C4-2B (cell line): ENCODE measurements around the gene HECTD1.

Experiments used
- H3K27ac ChIP-seq: fragments of 450-650 bp; 2 replicates; pipeline ENCODE4 v1.5.1; 2017
- ZFX ChIP-seq: fragments of 450-650 bp; IDR thresholded peaks from 2 replicates; pipeline ENCODE4 v1.6.1; 2017
- TF ChIP-seq, protein P1 (sequence below): fragments of 450-650 bp; conservative IDR thresholded peaks from 2 replicates; pipeline ENCODE4 v1.5.1; 2017; ENCODE audit warnings: mild to moderate bottlenecking

HECTD1 gene

DNA sequence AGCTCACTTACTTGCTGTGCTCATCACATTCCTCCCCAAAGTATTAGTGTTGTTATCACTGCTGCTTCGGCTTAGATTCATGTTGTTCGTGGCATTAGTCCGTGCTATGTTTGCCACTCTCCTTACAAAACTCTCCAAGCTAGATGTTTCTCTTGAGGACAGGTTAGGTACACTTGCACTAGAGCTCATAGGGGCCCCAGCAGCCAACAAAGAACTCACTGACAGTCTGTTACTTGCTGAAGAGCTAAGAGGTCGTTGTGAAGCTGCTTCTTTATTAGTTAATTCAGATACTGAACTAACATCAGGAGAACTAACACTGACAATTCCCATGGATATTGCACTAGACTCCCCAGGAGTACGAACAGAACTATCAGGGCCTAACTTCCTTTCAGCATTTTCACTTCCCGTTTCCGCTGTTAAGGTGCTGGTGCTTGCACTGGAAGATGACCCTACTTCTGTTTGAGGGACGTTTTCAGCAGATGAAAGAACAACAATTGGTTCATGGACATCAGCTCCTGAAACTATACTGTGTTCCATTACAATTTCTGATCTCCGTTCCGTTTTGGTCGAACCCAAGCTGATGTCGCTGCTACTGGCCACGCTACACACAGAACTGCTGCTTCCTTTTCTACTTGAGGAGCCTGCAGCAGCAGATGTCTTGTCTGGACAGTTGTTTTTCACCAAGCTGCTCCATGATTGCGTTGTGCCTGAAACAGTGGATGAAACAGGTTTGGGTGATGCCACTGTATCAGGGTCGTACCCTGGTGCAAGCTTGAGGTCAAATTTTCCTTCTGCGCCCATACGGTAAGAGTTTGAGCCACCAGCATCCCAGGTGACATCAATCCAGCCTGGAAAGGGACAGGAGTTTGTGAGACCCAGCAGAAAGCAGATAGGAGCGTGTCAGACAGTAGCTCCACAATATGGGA lies 78.7 kb downstream of the HECTD1 start:
- TF ChIP-seq, protein P1, sequence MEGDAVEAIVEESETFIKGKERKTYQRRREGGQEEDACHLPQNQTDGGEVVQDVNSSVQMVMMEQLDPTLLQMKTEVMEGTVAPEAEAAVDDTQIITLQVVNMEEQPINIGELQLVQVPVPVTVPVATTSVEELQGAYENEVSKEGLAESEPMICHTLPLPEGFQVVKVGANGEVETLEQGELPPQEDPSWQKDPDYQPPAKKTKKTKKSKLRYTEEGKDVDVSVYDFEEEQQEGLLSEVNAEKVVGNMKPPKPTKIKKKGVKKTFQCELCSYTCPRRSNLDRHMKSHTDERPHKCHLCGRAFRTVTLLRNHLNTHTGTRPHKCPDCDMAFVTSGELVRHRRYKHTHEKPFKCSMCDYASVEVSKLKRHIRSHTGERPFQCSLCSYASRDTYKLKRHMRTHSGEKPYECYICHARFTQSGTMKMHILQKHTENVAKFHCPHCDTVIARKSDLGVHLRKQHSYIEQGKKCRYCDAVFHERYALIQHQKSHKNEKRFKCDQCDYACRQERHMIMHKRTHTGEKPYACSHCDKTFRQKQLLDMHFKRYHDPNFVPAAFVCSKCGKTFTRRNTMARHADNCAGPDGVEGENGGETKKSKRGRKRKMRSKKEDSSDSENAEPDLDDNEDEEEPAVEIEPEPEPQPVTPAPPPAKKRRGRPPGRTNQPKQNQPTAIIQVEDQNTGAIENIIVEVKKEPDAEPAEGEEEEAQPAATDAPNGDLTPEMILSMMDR, result no peak
- TF ChIP-seq ZFX, result no peak
- no peak overlapping the region for H3K27ac ChIP-seq

- no peak for TF ChIP-seq ZFX
- H3K27ac ChIP-seq, result no peak overlapping the region
Measured at GRCh38 chr14:31127690-31128089, 79.9 kb downstream of the HECTD1 start.

GRCh38 chr14:31126680-31127079 lies 80.9 kb downstream of the HECTD1 start:
- TF ChIP-seq ZFX, result no peak
- TF ChIP-seq, protein P1, result no peak
- no peak overlapping the region for H3K27ac ChIP-seq

- TF ChIP-seq, protein P1, result no peak
- TF ChIP-seq ZFX, result no peak
- H3K27ac ChIP-seq, result no peak overlapping the region
Measured at GRCh38 chr14:31125231-31125630, 82.4 kb downstream of the HECTD1 start.

DNA sequence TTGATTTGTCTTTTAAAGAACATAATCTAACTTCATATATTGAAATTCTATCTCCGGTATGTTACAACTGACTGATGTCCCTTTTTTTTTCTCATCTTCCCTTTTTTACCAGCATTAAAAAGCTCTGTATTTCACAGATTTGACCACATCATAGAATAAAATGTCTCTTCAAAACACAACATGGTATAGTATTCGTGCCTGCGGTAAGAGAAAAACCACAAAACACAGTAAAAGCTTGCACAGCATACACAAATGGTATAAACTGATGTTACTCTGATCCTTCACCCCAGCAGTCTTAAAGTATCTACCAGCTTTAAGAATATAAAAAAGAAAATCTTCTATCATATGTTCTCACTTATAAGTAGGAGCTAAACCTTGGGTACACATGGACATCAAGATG lies 83.4 kb downstream of the HECTD1 start:
- H3K27ac ChIP-seq, result no peak overlapping the region
- TF ChIP-seq, protein P1, result no peak
- no peak for TF ChIP-seq ZFX

GRCh38 chr14:31122921-31123320 lies 84.7 kb downstream of the HECTD1 start:
- H3K27ac ChIP-seq, result no peak overlapping the region
- no peak for TF ChIP-seq ZFX
- TF ChIP-seq, protein P1, result no peak

GRCh38 chr14:31122098-31122611 lies 85.4 kb downstream of the HECTD1 start:
- no peak overlapping the region for H3K27ac ChIP-seq

More at GRCh38 chr14:31122098-31122611, 85.4 kb downstream of the HECTD1 start:
- TF ChIP-seq ZFX, result no peak
- TF ChIP-seq, protein P1, result no peak
